SK-N-MC (cell line): ENCODE results near the gene DAAM2.

Experiments used
- DNase-seq: peaks from one replicate; pipeline ENCODE4 v3.0.0-alpha.2; 2011; ENCODE audit warnings: low read depth, low spot score
- H3K27ac ChIP-seq: fragments of 200-600 bp; sonication (generic); 2 replicates; pipeline ENCODE4 v1.5.1; 2016; ENCODE audit warnings: mixed run types
- H3K36me3 ChIP-seq: fragments of 200-600 bp; sonication (generic); 2 replicates; pipeline ENCODE4 v1.6.1; 2017; ENCODE audit warnings: antibody characterized with exemption, low read length, mixed read lengths; ENCODE audit not compliant: insufficient read depth
- H3K4me3 ChIP-seq: fragments of 200-600 bp; sonication (generic); 2 replicates; pipeline ENCODE4 v1.5.1; 2016
- H3K9ac ChIP-seq: fragments of 200-600 bp; sonication (generic); 2 replicates; pipeline ENCODE4 v1.8.0; 2017; ENCODE audit warnings: mixed run types, mixed read lengths; ENCODE audit not compliant: insufficient read length
- H3K9me3 ChIP-seq: fragments of 200-600 bp; sonication (generic); 2 replicates; pipeline ENCODE4 v1.6.1; 2017; ENCODE audit warnings: low read depth, mild to moderate bottlenecking, antibody characterized with exemption, low read length, moderate library complexity, mixed read lengths
- EZH2 ChIP-seq: fragments of 200-600 bp; sonication (generic); IDR thresholded peaks from one replicate; pipeline ENCODE4 v1.6.1; 2017; ENCODE audit warnings: antibody characterized with exemption
- FOXP2 ChIP-seq: optimal IDR thresholded peaks from 2 replicates; pipeline ENCODE3; 2011; ENCODE audit warnings: mild to moderate bottlenecking, moderate library complexity; ENCODE audit not compliant: insufficient read depth; ENCODE audit errors: extremely low read length, control extremely low read depth
- POLR2AphosphoS5 ChIP-seq: IDR thresholded peaks from 2 replicates; pipeline ENCODE4 v1.6.1; 2012; ENCODE audit warnings: mild to moderate bottlenecking, low read depth, low read length, borderline replicate concordance

Gene DAAM2

DNA sequence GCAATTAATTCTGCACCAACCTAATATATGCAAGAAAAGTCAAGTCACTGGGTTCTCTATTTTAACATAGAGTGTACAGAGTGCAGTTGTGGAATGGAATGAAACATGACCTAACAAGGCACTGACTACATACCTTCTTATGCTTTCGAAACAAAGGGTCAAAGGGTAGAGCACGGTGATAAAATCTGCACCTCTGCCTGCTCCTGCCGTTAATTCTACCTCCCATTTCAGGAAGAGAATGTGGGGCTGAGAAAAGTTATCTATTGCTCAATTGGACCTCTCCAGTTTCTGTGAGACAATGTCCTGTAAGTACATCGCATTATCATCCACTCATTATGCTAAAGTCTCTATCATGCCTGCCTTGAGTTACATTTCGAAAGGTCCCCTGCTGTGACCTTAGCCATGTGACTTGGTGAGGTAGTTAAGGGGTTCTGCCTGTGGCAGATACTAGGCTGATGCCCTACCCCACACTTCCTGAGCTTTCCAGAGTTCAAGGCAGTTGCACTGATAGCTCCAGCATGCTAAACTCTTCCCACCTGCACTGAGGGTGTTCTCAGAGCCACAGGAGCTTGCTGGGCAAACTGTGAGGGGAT is 156.1 kb downstream of the DAAM2 start:
- no peaks in the 10 kb centered on the region for H3K9me3 ChIP-seq
- DNase-seq: no peak
- no peak overlapping the region for H3K9ac ChIP-seq
- no peaks in the 10 kb centered on the region for H3K36me3 ChIP-seq
- H3K4me3 ChIP-seq: no peak overlapping the region
- no peak overlapping the region for H3K27ac ChIP-seq
- no peak for TF ChIP-seq FOXP2
- no peak for TF ChIP-seq EZH2
- no peak for TF ChIP-seq POLR2AphosphoS5

GRCh38 chr6:39950125-39950720 is 158.0 kb downstream of the DAAM2 start:
- no peak for DNase-seq
- H3K27ac ChIP-seq: no peak overlapping the region
- H3K9me3 ChIP-seq: no peaks in the 10 kb centered on the region
- H3K4me3 ChIP-seq: no peak overlapping the region
- no peak overlapping the region for H3K9ac ChIP-seq
- H3K36me3 ChIP-seq: no peaks in the 10 kb centered on the region
- no peak for TF ChIP-seq FOXP2
- TF ChIP-seq POLR2AphosphoS5: no peak
- no peak for TF ChIP-seq EZH2

DNA sequence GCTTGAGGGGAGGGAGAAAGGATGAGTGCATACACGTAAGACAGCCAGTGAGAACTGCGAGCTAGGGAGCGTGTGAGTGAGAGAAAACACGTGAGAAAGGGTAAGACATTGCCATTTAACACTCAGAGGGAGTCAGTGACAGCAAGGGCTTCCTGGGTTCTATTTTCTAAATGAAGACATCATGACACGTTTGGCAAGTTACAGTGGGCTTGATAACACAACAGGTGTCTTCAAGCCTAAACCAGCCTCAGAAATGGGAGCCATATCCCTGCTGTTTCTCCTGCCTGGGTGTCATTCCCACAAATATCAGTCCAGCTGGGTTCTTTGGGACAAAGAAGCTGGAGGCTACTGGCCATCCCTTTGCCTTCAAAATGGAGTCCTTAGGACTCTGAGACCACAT is 159.0 kb downstream of the DAAM2 start:
- Histone ChIP-seq H3K9ac (no peak overlapping the region), H3K9me3 (no peaks in the 10 kb centered on the region), H3K27ac (no peak overlapping the region), H3K4me3 (no peak overlapping the region), H3K36me3 (no peaks in the 10 kb centered on the region)
- TF ChIP-seq FOXP2 (no peak), EZH2 (no peak), POLR2AphosphoS5 (no peak)
- DNase-seq: no peak

- Histone ChIP-seq H3K9me3 (no peaks in the 10 kb centered on the region), H3K27ac (no peak overlapping the region), H3K9ac (no peak overlapping the region), H3K4me3 (no peak overlapping the region), H3K36me3 (no peaks in the 10 kb centered on the region)
- TF ChIP-seq EZH2 (no peak), FOXP2 (no peak), POLR2AphosphoS5 (no peak)
- no peak for DNase-seq
Measured at GRCh38 chr6:39951716-39952115, 159.5 kb downstream of the DAAM2 start.

DNA sequence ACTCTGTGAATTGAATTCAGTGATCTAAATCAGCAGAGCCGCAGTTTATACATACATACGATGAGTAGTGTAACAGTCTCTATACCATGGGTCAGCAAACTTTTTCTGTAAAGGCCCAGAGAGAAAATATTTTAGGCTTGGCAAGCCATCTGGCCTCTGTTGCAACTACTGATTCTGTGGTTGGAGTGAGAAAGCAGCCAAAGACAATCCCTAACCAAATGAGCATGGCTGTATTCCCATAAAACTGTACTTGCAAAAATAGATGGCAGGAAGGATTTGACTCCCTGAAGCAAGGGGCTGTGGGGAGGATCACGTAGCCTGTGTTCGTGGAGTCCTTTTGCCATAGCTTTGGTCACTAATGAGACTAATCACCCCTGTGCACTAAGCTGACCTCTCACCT is 160.0 kb downstream of the DAAM2 start:
- H3K4me3 ChIP-seq: no peak overlapping the region
- no peaks in the 10 kb centered on the region for H3K36me3 ChIP-seq
- TF ChIP-seq FOXP2 (no peak), EZH2 (no peak), POLR2AphosphoS5 (no peak)
- no peak overlapping the region for H3K9ac ChIP-seq
- H3K27ac ChIP-seq: no peak overlapping the region
- no peak for DNase-seq
- no peaks in the 10 kb centered on the region for H3K9me3 ChIP-seq

DNA sequence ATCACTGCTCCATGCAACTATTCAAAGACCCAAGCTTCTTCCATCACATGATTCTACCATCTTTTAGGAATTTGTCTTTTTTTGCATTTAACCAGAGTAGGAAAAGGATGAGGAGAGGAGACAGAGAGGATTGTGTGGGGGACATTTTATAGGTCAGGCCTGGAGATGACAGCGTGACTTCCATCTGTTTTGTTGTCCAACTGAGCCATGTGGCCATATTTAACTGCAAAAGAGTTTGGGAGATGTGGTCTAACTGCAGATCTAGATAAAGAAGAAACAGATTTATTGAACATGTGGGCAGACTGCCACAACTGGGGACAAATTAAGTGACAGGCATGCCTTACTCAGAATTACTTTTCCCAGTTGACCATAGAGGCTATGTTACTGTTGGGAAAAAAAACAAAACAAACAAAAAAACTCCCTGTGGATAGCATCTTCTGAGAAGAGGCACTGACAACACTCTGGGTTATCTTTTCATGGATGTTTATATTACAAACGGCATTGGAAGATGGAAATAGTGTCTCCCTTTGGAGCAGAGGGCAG is 161.0 kb downstream of the DAAM2 start:
- TF ChIP-seq FOXP2: no peak
- TF ChIP-seq POLR2AphosphoS5: no peak
- TF ChIP-seq EZH2: no peak
- no peaks in the 10 kb centered on the region for H3K36me3 ChIP-seq
- H3K9me3 ChIP-seq: no peaks in the 10 kb centered on the region
- no peak overlapping the region for H3K4me3 ChIP-seq
- no peak for DNase-seq
- no peak overlapping the region for H3K27ac ChIP-seq
- no peak overlapping the region for H3K9ac ChIP-seq
